NCI-H774 (cell line): Measurements from ENCODE around the gene ACTL7A.
A peak's percentile ranks its signal among the peaks of the same experiment; 100 is the strongest.
"Not testable (repeated sequence)": the region's sequence is repeated elsewhere in the genome, so short reads cannot be mapped to it uniquely, and the experiment has no call there.

Source experiments
- DNase-seq: peaks from one replicate; lab custom pipeline; 2025; lab: John Stamatoyannopoulos, UW

ACTL7A gene, protein sequence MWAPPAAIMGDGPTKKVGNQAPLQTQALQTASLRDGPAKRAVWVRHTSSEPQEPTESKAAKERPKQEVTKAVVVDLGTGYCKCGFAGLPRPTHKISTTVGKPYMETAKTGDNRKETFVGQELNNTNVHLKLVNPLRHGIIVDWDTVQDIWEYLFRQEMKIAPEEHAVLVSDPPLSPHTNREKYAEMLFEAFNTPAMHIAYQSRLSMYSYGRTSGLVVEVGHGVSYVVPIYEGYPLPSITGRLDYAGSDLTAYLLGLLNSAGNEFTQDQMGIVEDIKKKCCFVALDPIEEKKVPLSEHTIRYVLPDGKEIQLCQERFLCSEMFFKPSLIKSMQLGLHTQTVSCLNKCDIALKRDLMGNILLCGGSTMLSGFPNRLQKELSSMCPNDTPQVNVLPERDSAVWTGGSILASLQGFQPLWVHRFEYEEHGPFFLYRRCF

GRCh38 chr9:108861997-108862396 lies at the start of gene ACTL7A:
TSS of gene ACTL7A (plus strand) at chr9:108862266. CDS start at chr9:108862323, 57 bp downstream.
- DNase-seq: no peak

GRCh38 chr9:108812396-108813025 lies 49.6 kb upstream of the ACTL7A start:
- no peak for DNase-seq

DNA sequence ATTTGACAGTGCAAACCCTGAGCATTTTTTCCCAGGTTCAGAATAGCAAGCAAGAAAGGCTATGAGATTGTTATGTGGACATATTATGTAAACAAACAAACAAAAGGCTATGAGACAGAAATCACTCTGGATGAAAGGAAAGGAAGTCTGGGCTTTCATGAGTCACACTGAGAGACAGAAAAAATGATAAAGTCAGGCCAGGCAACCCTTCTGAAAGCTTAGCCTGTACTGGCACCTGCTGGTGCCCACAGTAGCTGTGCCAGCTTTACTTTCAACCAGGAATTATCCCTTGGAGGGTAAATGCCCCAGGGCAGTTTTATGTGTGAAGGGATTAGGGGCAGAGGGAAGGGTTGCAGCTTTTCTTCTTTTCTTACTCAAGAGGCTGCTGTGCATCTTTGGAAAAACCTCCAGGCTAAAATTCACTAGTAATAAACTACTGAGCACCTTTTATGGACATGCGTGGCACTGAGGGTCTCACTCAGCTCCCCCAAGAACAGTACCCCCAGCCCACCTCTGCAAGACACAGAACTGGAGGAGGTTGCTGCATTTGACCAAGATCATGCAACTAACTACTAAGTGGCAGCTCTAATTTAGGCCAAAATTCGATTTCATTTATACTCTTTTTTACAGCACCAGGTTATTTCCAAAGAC lies 48.0 kb upstream of the ACTL7A start:
- DNase-seq: peak; percentile 49

GRCh38 chr9:108815156-108815555 lies 46.9 kb upstream of the ACTL7A start:
- DNase-seq: no peak

DNA sequence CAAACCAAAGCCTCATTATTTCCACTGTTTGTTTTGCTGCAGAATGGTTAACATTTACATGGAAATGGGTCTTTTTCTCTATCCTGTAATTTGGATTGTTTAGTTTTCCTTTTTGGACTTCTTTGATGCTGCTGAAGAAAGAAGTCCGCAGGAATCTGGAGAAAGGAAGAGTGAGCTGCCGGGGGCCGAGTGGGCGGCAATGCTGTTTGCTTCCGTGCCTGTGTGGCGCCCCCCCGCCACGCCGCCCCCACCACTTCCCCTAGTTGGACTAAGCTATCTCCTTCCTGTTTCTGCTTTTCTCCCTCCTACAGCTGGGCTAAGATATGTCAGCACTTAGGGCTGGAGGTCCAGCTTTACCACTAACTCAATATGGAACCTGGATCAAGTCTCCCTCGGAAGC lies 46.0 kb upstream of the ACTL7A start:
- no peak for DNase-seq

- DNase-seq: no peak
These were observed 38.2 kb upstream of the ACTL7A start for GRCh38 chr9:108823829-108824228.

- no peak for DNase-seq
These were observed 31.8 kb upstream of the ACTL7A start for GRCh38 chr9:108830272-108830671.

- DNase-seq: no peak
These were observed 30.4 kb upstream of the ACTL7A start for GRCh38 chr9:108831496-108832178.

GRCh38 chr9:108832179-108832500 lies 29.9 kb upstream of the ACTL7A start:
- DNase-seq: no peak

GRCh38 chr9:108834959-108835665 lies 27.0 kb upstream of the ACTL7A start:
- no peak for DNase-seq

- no peak for DNase-seq
These were observed 26.2 kb upstream of the ACTL7A start for GRCh38 chr9:108835831-108836230.

GRCh38 chr9:108836319-108836718 lies 25.7 kb upstream of the ACTL7A start:
- DNase-seq: no peak

DNA sequence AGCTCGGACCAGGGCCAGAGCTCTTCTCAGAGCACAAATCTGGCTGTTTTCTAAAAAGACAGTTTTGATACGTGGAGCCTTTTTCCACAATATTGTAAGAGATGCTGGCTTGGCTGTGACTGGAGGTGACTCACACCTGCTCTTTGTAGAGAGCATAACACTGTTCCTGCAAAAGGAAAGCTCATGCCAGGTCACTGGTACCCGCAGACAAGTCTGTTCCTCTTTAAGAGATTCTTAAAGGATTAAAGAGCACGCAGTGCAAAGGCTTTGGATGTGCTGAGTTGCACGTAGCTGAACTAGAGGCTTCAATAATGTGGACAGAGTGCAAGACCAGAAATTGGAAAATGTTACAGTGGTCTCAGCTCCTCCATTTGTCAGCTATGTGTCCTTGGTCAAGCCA lies 25.3 kb upstream of the ACTL7A start:
- DNase-seq: no peak

GRCh38 chr9:108837530-108837929 lies 24.5 kb upstream of the ACTL7A start:
- DNase-seq: no peak

GRCh38 chr9:108838017-108838416 lies 24.0 kb upstream of the ACTL7A start:
- no peak for DNase-seq

GRCh38 chr9:108839561-108839960 lies 22.5 kb upstream of the ACTL7A start:
- DNase-seq: not testable (repeated sequence)

DNA sequence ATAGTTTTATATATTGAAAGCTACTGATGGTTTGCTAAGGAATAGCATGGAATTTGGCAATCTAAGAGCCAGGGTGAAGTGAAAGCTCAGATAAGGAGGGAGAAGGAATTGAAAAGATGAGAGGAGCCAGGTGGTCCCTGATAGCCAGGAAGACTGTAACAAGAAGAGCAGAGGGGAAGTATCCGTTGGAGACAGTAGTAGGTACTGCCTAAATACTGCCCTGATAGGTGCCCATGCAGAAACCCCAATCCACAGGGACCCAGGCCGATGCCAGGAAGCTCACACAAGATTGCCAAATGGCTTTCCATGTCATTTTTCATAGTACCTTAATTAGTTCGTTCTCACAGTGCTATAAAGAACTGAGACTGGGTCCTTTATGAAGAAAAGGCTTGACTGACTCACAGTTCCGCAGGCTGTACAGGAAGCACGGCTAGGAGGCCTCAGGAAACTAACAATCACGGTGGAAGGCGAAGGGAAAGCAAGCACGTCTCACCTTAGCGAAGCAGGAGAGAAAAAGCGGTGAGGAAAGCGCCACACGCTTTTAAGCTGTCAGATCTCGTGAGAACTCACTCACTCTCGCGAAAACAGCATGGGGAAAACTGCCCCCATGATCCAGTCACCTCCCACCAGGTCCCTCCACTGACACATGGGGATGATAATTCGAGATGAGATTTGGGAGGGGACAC lies 19.3 kb upstream of the ACTL7A start:
- no peak for DNase-seq

GRCh38 chr9:108844391-108844790 lies 17.7 kb upstream of the ACTL7A start:
- DNase-seq: no peak

- DNase-seq: peak; percentile 12
These were observed 17.2 kb upstream of the ACTL7A start for GRCh38 chr9:108844856-108845255.

- DNase-seq: no peak
These were observed 16.6 kb upstream of the ACTL7A start for GRCh38 chr9:108845507-108845906.

- DNase-seq: no peak
These were observed 16.1 kb upstream of the ACTL7A start for GRCh38 chr9:108845947-108846346.
